ENCODE measurements around the gene STXBP1.

GRCh38 chr9:127578952-127579853 lies 32.9 kb upstream of the STXBP1 start:
- TF ChIP-seq, protein P1, sequence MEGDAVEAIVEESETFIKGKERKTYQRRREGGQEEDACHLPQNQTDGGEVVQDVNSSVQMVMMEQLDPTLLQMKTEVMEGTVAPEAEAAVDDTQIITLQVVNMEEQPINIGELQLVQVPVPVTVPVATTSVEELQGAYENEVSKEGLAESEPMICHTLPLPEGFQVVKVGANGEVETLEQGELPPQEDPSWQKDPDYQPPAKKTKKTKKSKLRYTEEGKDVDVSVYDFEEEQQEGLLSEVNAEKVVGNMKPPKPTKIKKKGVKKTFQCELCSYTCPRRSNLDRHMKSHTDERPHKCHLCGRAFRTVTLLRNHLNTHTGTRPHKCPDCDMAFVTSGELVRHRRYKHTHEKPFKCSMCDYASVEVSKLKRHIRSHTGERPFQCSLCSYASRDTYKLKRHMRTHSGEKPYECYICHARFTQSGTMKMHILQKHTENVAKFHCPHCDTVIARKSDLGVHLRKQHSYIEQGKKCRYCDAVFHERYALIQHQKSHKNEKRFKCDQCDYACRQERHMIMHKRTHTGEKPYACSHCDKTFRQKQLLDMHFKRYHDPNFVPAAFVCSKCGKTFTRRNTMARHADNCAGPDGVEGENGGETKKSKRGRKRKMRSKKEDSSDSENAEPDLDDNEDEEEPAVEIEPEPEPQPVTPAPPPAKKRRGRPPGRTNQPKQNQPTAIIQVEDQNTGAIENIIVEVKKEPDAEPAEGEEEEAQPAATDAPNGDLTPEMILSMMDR (IDR thresholded peaks at IDR 0.05; ENCODE audit: low read depth, low read length): no peak
- TF ChIP-seq EZH2phosphoT487 (IDR thresholded peaks at IDR 0.05; ENCODE audit: low read depth): no peak
